ENCODE data around the gene JAGN1.
"Not testable (repeated sequence)": the region's sequence is repeated elsewhere in the genome, so short reads cannot be mapped to it uniquely, and the experiment has no call there.

JAGN1 gene

GRCh38 chr3:9928158-9928557 is 37.7 kb downstream of the JAGN1 start:
- DNase-seq, result no peak

- no peak for DNase-seq
Observed at GRCh38 chr3:9930804-9931418, 40.5 kb downstream of the JAGN1 start.

DNA sequence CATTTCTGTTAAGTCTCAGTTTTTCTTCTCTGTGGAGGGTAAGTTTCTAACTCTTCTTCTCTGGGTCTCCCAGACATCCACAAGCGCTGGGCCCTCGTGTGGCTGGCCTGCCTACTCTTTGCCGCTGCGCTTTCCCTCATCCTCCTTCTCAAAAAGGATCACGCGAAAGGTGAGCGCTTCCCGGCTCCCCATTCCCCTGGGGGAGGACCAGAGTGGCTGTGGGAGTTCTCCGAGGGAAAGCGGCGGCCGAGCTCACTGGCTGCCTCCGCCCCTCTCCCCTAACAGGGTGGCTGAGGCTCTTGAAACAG is 42.1 kb downstream of the JAGN1 start:
- DNase-seq, result no peak

DNA sequence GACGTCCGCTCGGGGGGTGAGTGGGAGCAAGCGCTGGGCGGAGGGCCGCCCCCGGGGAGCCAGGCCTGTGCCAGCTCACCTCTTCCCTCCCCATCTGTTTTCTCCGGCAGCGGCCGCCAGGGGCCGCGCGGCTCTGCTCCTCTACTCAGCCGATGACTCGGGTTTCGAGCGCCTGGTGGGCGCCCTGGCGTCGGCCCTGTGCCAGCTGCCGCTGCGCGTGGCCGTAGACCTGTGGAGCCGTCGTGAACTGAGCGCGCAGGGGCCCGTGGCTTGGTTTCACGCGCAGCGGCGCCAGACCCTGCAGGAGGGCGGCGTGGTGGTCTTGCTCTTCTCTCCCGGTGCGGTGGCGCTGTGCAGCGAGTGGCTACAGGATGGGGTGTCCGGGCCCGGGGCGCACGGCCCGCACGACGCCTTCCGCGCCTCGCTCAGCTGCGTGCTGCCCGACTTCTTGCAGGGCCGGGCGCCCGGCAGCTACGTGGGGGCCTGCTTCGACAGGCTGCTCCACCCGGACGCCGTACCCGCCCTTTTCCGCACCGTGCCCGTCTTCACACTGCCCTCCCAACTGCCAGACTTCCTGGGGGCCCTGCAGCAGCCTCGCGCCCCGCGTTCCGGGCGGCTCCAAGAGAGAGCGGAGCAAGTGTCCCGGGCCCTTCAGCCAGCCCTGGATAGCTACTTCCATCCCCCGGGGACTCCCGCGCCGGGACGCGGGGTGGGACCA is 42.6 kb downstream of the JAGN1 start:
- DNase-seq, result peak; percentile 91

- DNase-seq, result peak; percentile 96 to 97
Observed at GRCh38 chr3:9933561-9934234, 43.3 kb downstream of the JAGN1 start, which contains the start of gene CRELD1. TSS of gene CRELD1 (plus strand) at chr3:9933834. CDS start at chr3:9934439, 605 bp downstream.

- peak in 1 of 2 donors; percentile 38 for DNase-seq
Observed at GRCh38 chr3:9934235-9934621, 43.8 kb downstream of the JAGN1 start.

DNA sequence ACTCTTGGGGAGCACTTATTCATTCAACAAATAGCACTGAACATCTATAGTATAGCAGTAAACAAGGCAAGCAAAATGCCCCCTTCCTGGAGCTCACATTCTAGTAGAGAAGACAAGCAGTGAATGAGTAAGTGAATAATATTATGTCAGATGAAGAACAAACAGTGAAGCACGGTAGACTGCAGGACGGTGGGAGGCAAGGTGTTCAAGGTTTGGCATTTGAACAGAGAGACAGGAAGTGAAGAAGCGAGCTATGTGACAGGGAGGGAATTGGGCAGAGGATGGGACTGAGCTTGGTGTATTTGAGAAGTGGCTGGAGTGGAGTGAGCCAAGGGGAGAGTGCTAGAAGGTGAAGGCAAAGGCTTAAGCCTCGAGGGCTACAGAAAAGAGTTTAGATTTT is 44.6 kb downstream of the JAGN1 start:
- no peak for DNase-seq

- no peak for DNase-seq
Observed at GRCh38 chr3:9935966-9936510, 45.6 kb downstream of the JAGN1 start.

- no peak for DNase-seq
Observed at GRCh38 chr3:9937486-9938238, 47.3 kb downstream of the JAGN1 start.

DNA sequence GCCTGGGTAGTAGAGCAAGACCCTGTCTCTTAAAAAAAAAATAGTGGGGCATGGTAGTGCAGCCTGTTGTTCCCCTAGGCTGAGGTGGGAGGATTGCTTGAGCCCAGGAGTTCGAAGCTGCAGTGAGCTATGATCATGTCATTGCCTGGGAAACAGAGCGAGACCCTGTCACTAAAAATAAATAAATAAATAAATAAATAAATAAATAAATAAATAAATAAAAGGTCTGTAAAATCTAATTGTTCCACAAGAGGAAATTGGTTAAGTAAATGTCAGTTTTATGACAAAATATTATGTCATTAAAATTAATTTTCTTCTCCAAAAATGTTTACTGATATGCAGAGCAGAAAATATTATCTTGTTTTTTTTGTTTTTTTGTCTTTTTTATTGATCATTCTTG is 48.6 kb downstream of the JAGN1 start:
- DNase-seq, result no peak

GRCh38 chr3:9939906-9940305 is 49.5 kb downstream of the JAGN1 start:
- DNase-seq, result not testable (repeated sequence)

- no peak for DNase-seq
Observed at GRCh38 chr3:9940746-9941145, 50.3 kb downstream of the JAGN1 start.

DNA sequence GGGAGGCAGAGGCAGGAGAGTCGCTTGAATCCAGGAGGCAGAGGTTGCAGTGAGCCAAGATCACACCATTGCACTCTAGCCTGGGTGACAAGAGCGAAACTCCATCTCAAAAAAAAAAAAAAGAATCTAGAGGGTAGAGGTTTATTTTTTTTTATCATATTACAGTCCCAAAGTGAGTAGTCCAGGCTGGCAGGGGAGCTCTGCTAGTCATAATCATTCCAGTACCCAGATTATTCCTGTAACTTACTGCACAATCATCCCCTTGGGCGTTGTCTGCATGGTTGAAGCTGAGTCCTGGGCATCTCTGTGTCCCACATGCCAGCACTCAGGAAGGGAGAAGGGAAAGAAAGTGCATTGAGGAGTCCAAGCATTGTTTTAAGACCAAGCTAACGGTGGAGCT is 51.8 kb downstream of the JAGN1 start:
- DNase-seq, result no peak

- DNase-seq, result no peak
Observed at GRCh38 chr3:9942934-9943690, 52.7 kb downstream of the JAGN1 start.
